ENCODE measurements around the gene GFER.
"Not testable (repeated sequence)": the region's sequence is repeated elsewhere in the genome, so short reads cannot be mapped to it uniquely, and the experiment has no call there.

The GFER gene

DNA sequence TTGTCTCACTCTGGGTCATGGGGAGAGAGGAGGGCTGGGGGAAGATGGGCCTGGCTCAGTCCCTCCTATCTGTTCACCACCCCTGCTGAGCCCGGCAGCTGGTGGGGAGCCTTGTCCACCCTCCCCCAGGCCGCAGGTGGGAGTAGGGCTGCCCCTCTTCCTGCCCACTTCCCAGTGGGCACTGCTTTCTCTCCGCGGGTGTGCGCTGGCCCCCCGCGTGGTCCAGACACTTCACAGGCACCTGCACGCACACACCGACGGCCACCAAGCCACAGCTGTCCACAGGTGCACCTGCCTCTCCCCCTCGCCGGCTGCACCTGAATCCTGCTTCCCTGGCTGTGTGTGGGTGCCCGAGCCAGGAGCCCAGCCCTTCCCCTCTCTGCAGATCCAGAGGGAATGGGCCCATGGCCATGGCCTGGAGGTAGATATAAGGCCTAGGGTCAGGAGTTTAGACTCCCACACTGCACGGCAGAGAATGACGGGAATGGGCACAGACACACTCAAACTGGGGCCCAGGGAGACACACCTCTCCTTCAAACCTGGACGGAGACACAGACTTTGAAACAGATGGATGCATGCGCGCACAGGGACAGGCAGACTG, 44.7 kb downstream of the GFER start:
- DNase-seq: no peak

DNA sequence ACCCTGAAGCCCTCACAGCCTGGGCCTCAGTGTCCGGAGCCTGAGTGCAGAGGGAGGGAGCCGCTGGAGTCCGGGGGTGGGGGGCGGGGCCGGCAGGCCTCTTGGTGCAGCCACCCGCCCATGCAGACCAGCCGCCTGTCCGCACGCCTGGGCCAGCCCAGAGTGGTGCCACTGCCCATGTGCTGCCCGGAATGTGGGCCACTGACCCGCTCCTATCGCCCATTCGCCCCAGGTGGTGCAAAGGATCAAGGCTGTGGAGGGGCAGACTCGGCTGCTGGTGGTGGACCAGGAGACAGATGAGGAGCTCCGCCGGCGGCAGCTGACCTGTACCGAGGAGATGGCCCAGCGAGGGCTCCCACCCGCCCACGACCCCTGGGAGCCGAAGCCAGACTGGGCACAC, 45.4 kb downstream of the GFER start:
- no peak for DNase-seq

DNA sequence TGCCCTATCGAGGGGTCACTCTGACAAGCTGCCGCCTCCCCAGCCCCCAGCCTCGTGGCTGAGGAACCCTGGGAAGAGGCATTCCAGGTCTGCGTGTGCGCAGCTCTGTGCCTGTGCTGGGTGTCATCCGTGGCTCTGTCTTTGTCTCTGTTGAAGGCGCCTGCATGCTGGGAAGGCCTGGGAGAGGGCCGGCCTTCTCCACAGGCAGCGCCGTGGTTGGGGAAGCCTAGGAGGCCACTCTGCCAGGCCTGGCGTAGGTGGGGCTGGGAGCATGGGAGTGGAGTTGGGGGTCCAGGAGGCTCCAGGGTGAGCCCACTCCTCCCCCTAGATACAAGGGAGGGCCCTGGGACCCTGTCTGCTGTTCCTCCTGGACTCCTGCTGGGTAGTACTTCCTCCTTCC, 46.0 kb downstream of the GFER start:
- DNase-seq: no peak

DNA sequence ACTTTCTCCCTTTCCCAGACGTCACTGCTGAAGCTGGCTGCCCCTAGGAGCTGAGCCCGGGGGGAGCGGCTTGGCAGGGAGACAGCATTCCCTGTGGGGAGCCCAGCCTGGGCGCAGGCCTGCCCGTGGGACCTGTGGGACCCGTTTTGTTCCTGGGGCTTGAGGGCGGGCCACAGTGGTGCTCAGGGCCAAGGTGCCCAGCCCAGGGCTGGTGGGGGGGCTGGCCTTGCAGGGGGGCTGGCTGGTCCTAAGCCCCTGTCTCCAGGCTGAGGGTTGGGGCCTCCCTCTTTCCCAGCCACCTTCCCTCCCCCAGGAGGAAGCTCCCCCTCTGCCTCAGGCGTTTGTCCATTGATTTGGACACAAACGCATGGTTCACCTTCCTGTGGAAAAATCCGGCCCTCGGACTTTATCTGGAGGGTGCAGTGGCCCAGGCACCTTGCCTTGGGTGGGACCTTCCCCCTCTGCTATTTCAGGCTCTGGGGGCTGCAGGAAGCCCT, 47.1 kb downstream of the GFER start:
- no peak for DNase-seq

- no peak for DNase-seq
Measured at GRCh38 chr16:2032285-2033056, 48.5 kb downstream of the GFER start.

DNA sequence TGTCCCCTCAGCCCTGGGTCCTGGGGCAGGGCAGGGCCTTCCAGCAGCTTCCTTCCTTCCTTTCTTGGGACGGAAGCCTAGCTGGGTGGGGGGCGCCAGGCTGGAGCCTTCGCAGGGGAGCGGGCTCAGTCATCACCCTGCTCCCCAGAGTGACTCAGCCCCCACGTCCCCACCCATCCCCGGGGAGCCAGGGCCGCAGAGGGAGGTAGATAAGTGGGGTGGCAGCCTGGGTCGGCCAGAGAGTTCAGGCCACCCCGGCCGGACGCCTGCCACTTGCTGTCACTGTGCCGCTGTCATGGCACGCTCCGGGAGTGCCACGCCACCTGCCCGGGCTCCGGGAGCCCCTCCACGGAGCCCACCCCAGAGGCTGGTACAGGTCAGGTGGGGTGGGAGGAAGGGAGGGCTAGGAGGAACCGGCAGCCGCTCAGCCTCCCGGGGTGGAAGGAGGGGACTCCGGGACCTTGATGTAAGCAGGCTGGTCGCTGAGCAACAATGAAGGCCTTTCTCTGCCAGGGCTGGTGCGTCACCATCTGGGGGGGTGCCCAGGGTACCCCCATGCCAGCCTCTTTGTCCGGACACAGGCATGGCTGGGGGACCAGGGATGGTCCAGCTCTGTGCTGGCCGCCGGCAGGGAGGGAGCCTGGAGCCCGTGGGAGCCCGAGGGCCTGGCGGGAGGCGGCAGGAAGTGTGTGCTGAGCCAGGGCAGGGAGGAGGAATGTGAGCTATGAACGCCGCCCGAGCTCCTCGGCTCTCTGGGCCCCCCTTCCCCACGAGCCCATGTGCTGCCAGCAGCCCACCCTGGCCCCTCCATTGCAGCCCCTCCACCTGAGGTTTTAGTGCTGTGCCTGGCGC, 49.3 kb downstream of the GFER start:
- peak; percentile 76 for DNase-seq

DNA sequence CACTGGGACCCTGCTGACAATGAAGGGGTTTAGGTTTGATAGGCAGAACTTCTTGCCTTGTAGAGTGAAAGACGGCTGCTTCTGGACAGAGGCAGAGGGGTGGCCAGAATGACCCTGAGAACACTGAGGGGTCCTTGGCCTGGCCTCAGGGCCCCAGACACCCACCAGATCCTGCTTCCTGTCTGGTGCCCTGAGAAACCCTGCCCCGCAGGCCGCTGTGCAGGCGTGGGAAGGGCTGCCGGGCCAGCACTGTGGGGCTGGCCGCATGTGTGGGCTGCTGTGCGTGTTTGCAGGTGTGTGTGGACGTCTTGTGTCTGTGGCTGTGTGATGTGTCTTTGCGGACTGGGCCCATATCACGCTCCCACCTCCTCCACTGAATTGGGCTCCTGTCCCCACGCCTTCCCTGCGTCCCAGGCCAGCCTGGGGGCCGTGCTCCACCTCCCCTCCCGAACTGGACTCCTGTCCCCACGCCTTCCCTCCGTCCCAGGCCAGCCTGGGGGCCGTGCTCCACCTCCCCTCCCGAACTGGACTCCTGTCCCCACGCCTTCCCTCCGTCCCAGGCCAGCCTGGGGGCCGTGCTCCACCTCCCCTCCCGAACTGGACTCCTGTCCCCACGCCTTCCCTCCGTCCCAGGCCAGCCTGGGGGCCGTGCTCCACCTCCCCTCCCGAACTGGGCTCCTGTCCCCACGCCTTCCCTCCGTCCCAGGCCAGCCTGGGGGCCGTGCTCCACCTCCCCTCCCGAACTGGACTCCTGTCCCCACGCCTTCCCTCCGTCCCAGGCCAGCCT, 50.1 kb downstream of the GFER start:
- DNase-seq: not testable (repeated sequence)

GRCh38 chr16:2034696-2035430, 50.9 kb downstream of the GFER start:
- no peak for DNase-seq

- DNase-seq: no peak
Measured at GRCh38 chr16:2035431-2036199, 51.6 kb downstream of the GFER start.

GRCh38 chr16:2036200-2036966, 52.4 kb downstream of the GFER start:
- no peak for DNase-seq

- DNase-seq: no peak
Measured at GRCh38 chr16:2037115-2037514, 53.1 kb downstream of the GFER start.
